H1 (cell line): ENCODE measurements around the gene SNCAIP. TPM values are rescaled to one million over a fixed set of nuclear protein-coding genes. Genes with fewer than 3 reads are reported as not detected.

Experiments
- CTCF ChIA-PET: fragments of 300-600 bp; sonication (Branson Sonifier 250); formaldehyde crosslinking; loops from one replicate; lab custom pipeline; 2021; ENCODE audit not compliant: partially characterized antibody; lab: Charles Lee
- POLR2A ChIA-PET: fragments of 300-600 bp; sonication (Branson Sonifier 250); formaldehyde crosslinking; loops from one replicate; lab custom pipeline; 2021; ENCODE audit warnings: inconsistent platforms; ENCODE audit not compliant: partially characterized antibody; lab: Charles Lee
- DNase-seq, 2 experiments: peaks; one replicate each; pipeline versions ENCODE4 v3.0.0 to v3.0.0-alpha.2; 2010 to 2022; ENCODE audit warnings: low spot score in 2 of 2, low read depth in 1 of 2, mixed read lengths in 1 of 2
- FAIRE-seq: peaks from 2 replicates; lab custom pipeline; 2011; peaks lifted over from hg19 to GRCh38; lab: Jason Lieb, UNC
- H2AFZ ChIP-seq: 2 replicates; pipeline ENCODE4 v1.8.1; 2012; ENCODE audit warnings: low read length, inconsistent platforms
- H2AK5ac ChIP-seq: 2 replicates; pipeline ENCODE4 v1.6.1; 2013; ENCODE audit warnings: low read depth, low read length
- H2BK120ac ChIP-seq: replicated peaks from 2 replicates; pipeline ENCODE3; 2013; ENCODE audit warnings: low read depth, low read length, inconsistent platforms
- H2BK12ac ChIP-seq: 2 replicates; pipeline ENCODE4 v1.6.1; 2013; ENCODE audit warnings: low read depth, low read length
- H2BK15ac ChIP-seq: 2 replicates; pipeline ENCODE4 v1.6.1; 2013; ENCODE audit warnings: low read length
- H2BK20ac ChIP-seq: 2 replicates; pipeline ENCODE4 v1.6.1; 2013; ENCODE audit warnings: low read length
- H2BK5ac ChIP-seq: 2 replicates; pipeline ENCODE4 v1.6.1; 2013; ENCODE audit warnings: low read depth, low read length
- H3K14ac ChIP-seq: 2 replicates; pipeline ENCODE4 v1.6.1; 2013; ENCODE audit warnings: inconsistent platforms; ENCODE audit not compliant: insufficient read length
- H3K18ac ChIP-seq: 2 replicates; pipeline ENCODE4 v1.6.1; 2013; ENCODE audit warnings: low read length; ENCODE audit errors: extremely low read depth
- H3K23ac ChIP-seq: 2 replicates; pipeline ENCODE4 v1.6.1; 2013; ENCODE audit warnings: inconsistent platforms; ENCODE audit not compliant: insufficient read length
- H3K23me2 ChIP-seq: 2 replicates; pipeline ENCODE4 v1.6.1; 2013; ENCODE audit warnings: low read depth, low read length
- H3K27ac ChIP-seq: 2 replicates; pipeline ENCODE4 v1.6.1; 2011; ENCODE audit warnings: low read depth, low read length, inconsistent platforms
- H3K27me3 ChIP-seq, 4 experiments: replicated peaks in 1 of 4; 1 replicate in 1 of 4; 2 replicates in 3 of 4; pipeline versions ENCODE4 v1.6.1 to v1.8.1; 2011 to 2013; ENCODE audit warnings: low read length in 3 of 4, mild to moderate bottlenecking in 3 of 4, inconsistent platforms in 2 of 4, mixed read lengths in 2 of 4, moderate library complexity in 1 of 4; ENCODE audit not compliant: control insufficient read depth in 3 of 4, insufficient read depth in 3 of 4; ENCODE audit errors: extremely low read depth in 1 of 4
- H3K36me3 ChIP-seq, 4 experiments: 2 replicates each; pipeline versions ENCODE4 v1.6.1 to v1.8.1; 2011 to 2013; ENCODE audit warnings: mild to moderate bottlenecking in 4 of 4, low read length in 3 of 4, moderate library complexity in 2 of 4, control low read depth in 1 of 4, inconsistent platforms in 1 of 4; ENCODE audit not compliant: insufficient read depth in 4 of 4, control insufficient read depth in 2 of 4
- H3K4ac ChIP-seq: replicated peaks from 2 replicates; pipeline ENCODE3; 2013; ENCODE audit warnings: low read length, low read depth, mixed read lengths, inconsistent platforms; ENCODE audit not compliant: insufficient read length
- H3K4me1 ChIP-seq, 4 experiments: replicated peaks in 1 of 4; 1 replicate in 1 of 4; 2 replicates in 3 of 4; pipeline versions ENCODE4 v1.6.1 to v1.8.1; 2011 to 2013; ENCODE audit warnings: low read length in 3 of 4, inconsistent platforms in 2 of 4, mixed read lengths in 1 of 4; ENCODE audit not compliant: insufficient read depth in 4 of 4, control insufficient read depth in 3 of 4
- H3K4me2 ChIP-seq, 2 experiments: 2 replicates each; pipeline versions ENCODE4 v1.6.1 to v1.8.1; 2011 to 2013; ENCODE audit warnings: low read depth in 2 of 2, low read length in 2 of 2, control low read depth in 1 of 2, inconsistent platforms in 1 of 2, mild to moderate bottlenecking in 1 of 2; ENCODE audit not compliant: insufficient read depth in 1 of 2
- H3K4me3 ChIP-seq, 4 experiments: fragments of 200-600, 300-600 bp in 1 of 4; sonication (generic), shearing (Covaris generic), sonication (Bioruptor Twin) in 1 of 4; 2 replicates each; pipeline versions ENCODE4 v1.5.1 to v1.8.1; 2011 to 2016; ENCODE audit warnings: low read length in 4 of 4, low read depth in 3 of 4, control low read depth in 2 of 4, inconsistent platforms in 2 of 4, mild to moderate bottlenecking in 2 of 4, mixed read lengths in 1 of 4, moderate library complexity in 1 of 4; ENCODE audit not compliant: insufficient read depth in 2 of 4; ENCODE audit errors: extremely low read depth in 1 of 4
- H3K56ac ChIP-seq: replicated peaks from 2 replicates; pipeline ENCODE3; 2013; ENCODE audit warnings: low read depth, mild to moderate bottlenecking, mixed read lengths, low read length, inconsistent platforms; ENCODE audit not compliant: insufficient read length
- H3K79me1 ChIP-seq: 2 replicates; pipeline ENCODE4 v1.6.1; 2013; ENCODE audit warnings: low read depth, low read length, control low read depth
- H3K79me2 ChIP-seq, 2 experiments: 2 replicates each; pipeline versions ENCODE4 v1.6.1 to v1.8.1; 2012 to 2013; ENCODE audit warnings: low read length in 2 of 2, mild to moderate bottlenecking in 2 of 2, inconsistent platforms in 1 of 2; ENCODE audit not compliant: insufficient read depth in 2 of 2, control insufficient read depth in 1 of 2
- H3K9ac ChIP-seq, 4 experiments: replicated peaks in 1 of 4; 1 replicate in 1 of 4; 2 replicates in 3 of 4; pipeline versions ENCODE4 v1.6.1 to v1.8.1; 2011 to 2013; ENCODE audit warnings: low read depth in 3 of 4, low read length in 3 of 4, control low read depth in 2 of 4, mild to moderate bottlenecking in 2 of 4, moderate library complexity in 2 of 4, inconsistent platforms in 1 of 4; ENCODE audit errors: extremely low read depth in 1 of 4
- H3K9me3 ChIP-seq, 2 experiments: 2 replicates each; pipeline versions ENCODE4 v1.6.1 to v1.8.1; 2012 to 2013; ENCODE audit warnings: mild to moderate bottlenecking in 2 of 2, moderate library complexity in 2 of 2, control low read depth in 1 of 2, inconsistent platforms in 1 of 2, low read depth in 1 of 2, low read length in 1 of 2, mixed read lengths in 1 of 2; ENCODE audit not compliant: insufficient read depth in 2 of 2
- H4K20me1 ChIP-seq, 2 experiments: replicated peaks in 1 of 2; 2 replicates each; pipeline versions ENCODE3 to v1.8.1; 2011 to 2013; ENCODE audit warnings: inconsistent platforms in 2 of 2, low read length in 2 of 2, mild to moderate bottlenecking in 1 of 2; ENCODE audit not compliant: insufficient read depth in 2 of 2, control insufficient read depth in 1 of 2
- H4K5ac ChIP-seq: 2 replicates; pipeline ENCODE4 v1.6.1; 2013; ENCODE audit warnings: low read length, low read depth, mixed read lengths, inconsistent platforms; ENCODE audit not compliant: insufficient read length
- H4K8ac ChIP-seq: 2 replicates; pipeline ENCODE4 v1.8.0; 2013; ENCODE audit warnings: mild to moderate bottlenecking, moderate library complexity, low read length, inconsistent platforms; ENCODE audit not compliant: insufficient read depth; ENCODE audit errors: extremely low read depth
- H4K91ac ChIP-seq: replicated peaks from 2 replicates; pipeline ENCODE3; 2013; ENCODE audit warnings: low read length, mixed read lengths, inconsistent platforms; ENCODE audit not compliant: insufficient read length
- ATF2 ChIP-seq: IDR thresholded peaks from 2 replicates; pipeline ENCODE4 v1.6.1; 2012; ENCODE audit warnings: low read length, inconsistent platforms
- EGR1 ChIP-seq: IDR thresholded peaks from 2 replicates; pipeline ENCODE4 v1.6.1; 2011; ENCODE audit warnings: low read depth, low read length, borderline replicate concordance
- SIN3A ChIP-seq, 2 experiments: IDR thresholded peaks in 1 of 2; conservative IDR thresholded peaks in 1 of 2; 2 replicates each; pipeline ENCODE4 v1.6.1; 2011 to 2012; ENCODE audit warnings: low read length in 2 of 2, improper control_type of control experiment in 1 of 2, low read depth in 1 of 2, mild to moderate bottlenecking in 1 of 2
- SIRT6 ChIP-seq: IDR thresholded peaks from one replicate; pipeline ENCODE4 v1.7.1; 2012; ENCODE audit warnings: low read length, inconsistent platforms
- polyA plus RNA-seq, 7 experiments: library from polyadenylated mRNA; depleted of rRNA in 3 of 7; stranded (reverse) in 5 of 7; unstranded in 2 of 7; fragments of >200 nt in 5 of 7; fragments of 200-250 nt in 2 of 7; gene quantifications; 1 replicate in 5 of 7; 2 replicates in 1 of 7; 4 replicates in 1 of 7; pipeline versions ENCODE4 v1.2.1 to v1.2.3, GENCODE V29; 2011 to 2013; ENCODE audit warnings: missing spikeins in 2 of 7, mixed read lengths in 2 of 7
- total RNA-seq: library from RNA; stranded (reverse); fragmentation: NEBNext Ultra II Directional; extraction: Animal tissue kit (Norgen Biotek cat#: 25700); gene quantifications from 2 replicates; pipeline ENCODE4 v1.2.1, GENCODE V29; 2021

Gene SNCAIP
- total and polyA plus RNA-seq, 2 of the 8 experiments (the other 6 are each of a cell fraction or from before 2014, with no cell fraction given) = 3.9 to 9.0 TPM

GRCh38 chr5:122412966-122413365 is 100.9 kb downstream of the SNCAIP start:
- Histone ChIP-seq H3K14ac (no peak overlapping the region), H3K4me1 (peaks cover 0 to 2% (median 1%) of the 10 kb centered on the region in 4 experiments; a peak in 2 of 7 replicates), H2BK15ac (no peak overlapping the region), H3K79me1 (no peaks in the 10 kb centered on the region), H4K91ac (no peak overlapping the region), H3K23me2 (no peaks in the 10 kb centered on the region), H4K5ac (no peak overlapping the region), H2BK12ac (no peak overlapping the region), H3K27me3 (no peaks in the 10 kb centered on the region), H3K36me3 (no peaks in the 10 kb centered on the region), H3K4ac (no peak overlapping the region), H2BK20ac (no peak overlapping the region), H3K4me3 (no peak overlapping the region), H4K8ac (no peak overlapping the region), H2AFZ (no peak overlapping the region), H3K9me3 (no peaks in the 10 kb centered on the region), H3K23ac (no peak overlapping the region), H3K18ac (no peak overlapping the region), H3K4me2 (no peak overlapping the region), H3K79me2 (no peaks in the 10 kb centered on the region), H3K27ac (no peak overlapping the region), H3K56ac (no peak overlapping the region), H2BK5ac (no peak overlapping the region), H3K9ac (no peak overlapping the region), H4K20me1 (no peaks in the 10 kb centered on the region), H2BK120ac (no peak overlapping the region), H2AK5ac (no peak overlapping the region)
- POLR2A ChIA-PET = no interaction called here
- CTCF ChIA-PET = interaction anchor here (0.9 to 3.8 kb wide), 12 partner anchors 10 to 217 kb away, joined by 3 to 21 read pairs (median 4); no protein-coding TSS in a partner anchor
- TF ChIP-seq SIRT6 = no peak
- no peak for TF ChIP-seq SIN3A (conservative IDR thresholded peaks at IDR 0.05 in 1 of 2, IDR thresholded peaks at IDR 0.05 in 1 of 2; ENCODE audit: low read depth in 1 of 2, low read length in 2 of 2)
- no peak for TF ChIP-seq EGR1
- no peak for TF ChIP-seq ATF2
- FAIRE-seq (no peak), DNase-seq (no peak)
